T47D (cell line): Measurements from ENCODE around the gene TAB2.
A peak's percentile ranks its signal among the peaks of the same experiment; 100 is the strongest.

ENCODE experiments used
- DNase-seq, 2 experiments: peaks; one replicate each; pipeline versions ENCODE4 v3.0.0 to v3.0.0-alpha.2; 2011 to 2012; ENCODE audit warnings: low read depth in 1 of 2, low spot score in 1 of 2
- JUND ChIP-seq: IDR thresholded peaks from 2 replicates; pipeline ENCODE4 v1.6.1; 2012; ENCODE audit warnings: low read depth
- in situ Hi-C: cut with HindIII; loops from 2 replicates; pipeline ENCODE4 v1.10.0; 2016; ENCODE audit warnings: low sequenced_read_pairs, low pct_unique_long_range_greater_than_20kb

Gene TAB2

GRCh38 chr6:149289966-149290365, 27.5 kb upstream of the TAB2 start:
- in situ Hi-C loops = no loop called here
- no peak for TF ChIP-seq JUND
- peak in 1 of 2 experiments; percentile 16 for DNase-seq

DNA sequence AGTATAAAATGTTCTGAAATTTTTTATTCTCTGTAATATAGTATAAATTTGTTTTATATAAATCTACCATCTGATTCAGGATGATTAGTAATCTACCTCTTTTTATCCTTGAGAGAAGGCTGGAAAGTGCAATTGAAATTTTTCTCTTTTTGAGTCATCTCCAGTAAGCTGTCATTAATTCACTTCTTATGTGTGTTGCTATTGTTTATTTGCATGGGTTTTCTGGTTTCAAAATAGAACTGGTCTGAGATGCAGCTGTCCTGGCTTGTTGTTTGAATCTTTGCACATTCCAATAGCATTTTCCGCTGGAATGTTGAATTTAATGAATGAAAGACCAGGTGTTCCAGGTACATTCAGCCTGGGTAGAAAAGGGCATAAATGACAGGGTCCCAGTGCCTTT, 24.3 kb upstream of the TAB2 start:
- no peak for TF ChIP-seq JUND
- no peak for DNase-seq
- in situ Hi-C loops = no loop called here

DNA sequence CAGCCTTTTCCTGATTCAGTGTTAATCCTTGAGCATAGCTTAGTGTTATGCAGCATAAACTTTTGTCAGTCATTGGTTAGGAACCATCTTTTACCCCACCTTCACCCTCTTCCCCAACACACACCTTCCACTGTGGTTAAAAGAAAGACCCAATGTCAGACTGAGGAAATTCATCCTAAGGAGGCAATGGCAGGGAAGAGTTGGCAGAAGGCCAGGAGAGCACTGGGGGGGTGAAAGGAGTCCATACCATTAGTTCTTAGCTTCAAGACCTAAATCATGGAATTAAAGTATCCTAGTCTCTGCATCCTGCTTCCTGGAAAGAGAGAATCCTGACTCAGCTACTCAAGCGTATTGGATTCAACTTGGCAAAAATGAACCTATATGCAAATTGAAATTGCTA, 16.9 kb upstream of the TAB2 start:
- in situ Hi-C loops = no loop called here
- no peak for TF ChIP-seq JUND
- no peak for DNase-seq

- no peak for TF ChIP-seq JUND
- DNase-seq = no peak
- in situ Hi-C loops = no loop called here
Observed at GRCh38 chr6:149302723-149303122, 14.8 kb upstream of the TAB2 start.

- DNase-seq = no peak
- in situ Hi-C loops = no loop called here
- no peak for TF ChIP-seq JUND
Observed at GRCh38 chr6:149303468-149303867, 14.0 kb upstream of the TAB2 start.

DNA sequence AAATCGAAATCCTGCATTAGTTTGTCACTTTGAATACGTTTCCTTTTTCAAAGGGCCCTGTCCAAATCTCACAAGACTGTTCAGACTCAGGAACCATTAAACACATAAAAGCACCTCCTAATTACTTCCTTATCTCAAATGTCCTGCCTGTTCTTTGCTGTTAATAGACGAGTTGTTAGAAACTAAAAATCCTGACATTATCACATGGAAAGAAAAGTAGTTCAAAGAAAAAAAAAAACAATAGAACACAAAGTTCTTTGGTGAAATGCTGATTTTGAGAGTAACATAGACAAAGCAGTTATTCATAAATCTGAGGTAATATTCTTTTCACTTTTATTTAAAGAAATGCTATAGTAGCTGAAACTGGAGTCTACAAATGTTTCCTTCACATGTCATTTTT, 12.1 kb upstream of the TAB2 start:
- no peak for TF ChIP-seq JUND
- DNase-seq = no peak
- in situ Hi-C loops = no loop called here

GRCh38 chr6:149306967-149307366, 10.5 kb upstream of the TAB2 start:
- in situ Hi-C loops = no loop called here
- DNase-seq = no peak
- no peak for TF ChIP-seq JUND

GRCh38 chr6:149311293-149311692, 6.2 kb upstream of the TAB2 start:
- DNase-seq = no peak
- in situ Hi-C loops = no loop called here
- TF ChIP-seq JUND = no peak

DNA sequence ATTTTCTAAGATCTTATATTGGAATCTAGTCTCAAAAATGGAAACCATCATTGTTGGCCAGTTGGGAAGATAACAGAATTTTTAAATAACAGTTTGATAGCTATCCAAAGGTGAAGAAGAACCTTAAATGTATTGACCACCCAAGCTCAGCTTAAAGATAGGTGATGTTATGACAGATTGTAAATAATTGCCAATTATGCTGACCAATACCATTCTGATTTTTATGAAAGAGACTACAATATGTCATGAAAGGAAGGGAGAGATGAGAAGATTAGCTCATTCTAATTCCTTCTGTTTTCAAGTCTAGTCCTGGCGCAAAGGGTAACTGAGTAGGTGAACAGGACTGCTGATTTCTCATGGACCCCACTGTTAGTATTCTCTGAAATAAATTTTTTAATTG, 5.7 kb upstream of the TAB2 start:
- DNase-seq = no peak
- TF ChIP-seq JUND = no peak
- in situ Hi-C loops = no loop called here

- in situ Hi-C loops = no loop called here
- DNase-seq = no peak
Observed at GRCh38 chr6:149313070-149313469, 4.4 kb upstream of the TAB2 start.

DNA sequence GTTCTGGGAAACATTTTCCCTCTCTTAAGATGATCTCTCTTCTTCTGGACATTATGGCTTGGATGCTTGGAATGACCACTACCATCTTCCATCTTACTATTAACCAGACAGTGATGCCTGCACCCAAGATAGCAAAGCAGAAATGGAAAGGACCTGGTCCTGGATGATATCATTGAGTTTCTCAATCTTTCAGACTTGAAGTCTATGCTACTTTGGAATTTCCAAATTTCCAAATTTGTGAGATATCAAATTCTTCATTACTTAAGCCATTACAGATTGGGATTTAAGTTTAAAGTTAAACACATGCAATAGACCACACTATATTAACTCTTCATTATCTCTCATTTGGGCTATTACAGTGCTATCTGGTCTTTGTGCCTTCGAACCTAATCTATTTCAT, 3.7 kb upstream of the TAB2 start:
- DNase-seq = no peak
- no peak for TF ChIP-seq JUND
- in situ Hi-C loops = no loop called here

More at GRCh38 chr6:149313070-149313469, 4.4 kb upstream of the TAB2 start:
- TF ChIP-seq JUND = no peak

- no peak for DNase-seq
- in situ Hi-C loops = no loop called here
- TF ChIP-seq JUND = no peak
Observed at GRCh38 chr6:149314325-149314905, 3.1 kb upstream of the TAB2 start.

GRCh38 chr6:149316108-149316727, 1.3 kb upstream of the TAB2 start:
- in situ Hi-C loops = no loop called here
- no peak for DNase-seq
- TF ChIP-seq JUND = no peak
